NCI-H1694 treated with DMSO at 0.1 percent for 48 hours (cell line): ENCODE results near the gene IPO8.
"Not testable (repeated sequence)": the region's sequence is repeated elsewhere in the genome, so short reads cannot be mapped to it uniquely, and the experiment has no call there.

ENCODE experiments used
- DNase-seq: peaks from one replicate; lab custom pipeline; 2025; lab: John Stamatoyannopoulos, UW

Gene IPO8

GRCh38 chr12:30687265-30687986 lies 8.2 kb downstream of the IPO8 start:
- no peak for DNase-seq

DNA sequence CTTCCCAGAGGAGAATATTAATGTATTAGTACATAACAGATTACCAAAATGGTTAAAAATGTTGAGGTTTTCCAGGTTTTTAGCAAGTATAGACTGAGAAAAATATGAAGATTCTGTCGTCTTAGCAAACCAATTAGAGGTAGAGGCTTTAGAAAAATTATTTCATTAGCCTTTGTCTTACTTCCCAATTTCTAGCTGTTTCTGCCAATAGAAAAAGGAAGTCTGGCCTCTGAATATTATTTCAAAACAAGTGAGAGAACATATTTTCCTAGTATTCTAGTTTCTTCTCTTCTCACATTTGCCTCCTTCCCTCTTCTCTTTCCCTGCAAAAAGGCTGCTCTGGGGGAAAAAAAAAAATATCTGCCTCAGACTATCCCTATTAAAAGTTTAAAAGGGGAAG lies 16.4 kb downstream of the IPO8 start:
- DNase-seq = no peak

GRCh38 chr12:30678221-30678620 lies 17.4 kb downstream of the IPO8 start:
- DNase-seq = no peak

- DNase-seq = no peak
Observed at GRCh38 chr12:30661210-30661609, 34.5 kb downstream of the IPO8 start.

- no peak for DNase-seq
Observed at GRCh38 chr12:30652034-30652696, 43.5 kb downstream of the IPO8 start.

DNA sequence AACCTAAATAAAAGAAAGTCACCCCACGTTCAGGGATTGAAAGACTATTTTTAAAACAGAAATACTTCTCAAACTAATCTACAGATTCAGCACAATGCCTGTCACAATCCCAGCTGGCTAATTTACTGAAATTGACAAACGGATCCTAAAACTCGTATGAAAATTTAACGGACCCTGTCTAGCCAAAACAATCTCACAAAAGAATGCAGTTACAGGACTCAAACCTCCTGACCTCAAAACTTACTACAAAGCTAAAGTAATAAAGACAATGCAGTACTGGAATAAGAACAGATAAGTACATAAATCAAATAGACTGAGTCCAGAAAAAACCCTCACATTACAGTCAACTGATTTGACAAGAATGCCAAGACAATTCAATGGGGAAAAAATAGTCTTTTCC lies 48.8 kb downstream of the IPO8 start:
- no peak for DNase-seq

- DNase-seq = no peak
Observed at GRCh38 chr12:30643366-30643765, 52.3 kb downstream of the IPO8 start.

- DNase-seq = no peak
Observed at GRCh38 chr12:30640392-30640791, 55.3 kb downstream of the IPO8 start.

- no peak for DNase-seq
Observed at GRCh38 chr12:30635385-30635784, 60.3 kb downstream of the IPO8 start.

DNA sequence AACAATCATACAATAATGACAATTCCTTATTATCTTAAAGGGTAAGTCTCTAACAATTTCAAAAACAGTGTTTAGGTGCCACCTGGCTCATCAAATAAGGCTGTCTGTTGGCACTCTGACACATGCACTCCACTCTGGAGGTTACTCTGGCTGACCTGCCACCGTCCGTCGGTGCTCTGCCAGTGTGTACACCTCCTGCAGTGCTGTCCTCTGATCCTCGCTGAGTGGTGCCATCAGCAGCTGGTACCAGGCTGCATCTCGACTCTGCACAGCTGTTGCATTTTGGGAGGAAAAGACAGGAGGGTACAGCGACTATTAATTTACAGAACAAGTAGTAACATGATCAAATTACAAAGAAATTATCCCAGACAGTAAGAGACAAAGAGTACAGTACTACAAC lies 63.9 kb downstream of the IPO8 start:
- peak; percentile 82 for DNase-seq

GRCh38 chr12:30630979-30631285 lies 64.7 kb downstream of the IPO8 start:
- DNase-seq = no peak

DNA sequence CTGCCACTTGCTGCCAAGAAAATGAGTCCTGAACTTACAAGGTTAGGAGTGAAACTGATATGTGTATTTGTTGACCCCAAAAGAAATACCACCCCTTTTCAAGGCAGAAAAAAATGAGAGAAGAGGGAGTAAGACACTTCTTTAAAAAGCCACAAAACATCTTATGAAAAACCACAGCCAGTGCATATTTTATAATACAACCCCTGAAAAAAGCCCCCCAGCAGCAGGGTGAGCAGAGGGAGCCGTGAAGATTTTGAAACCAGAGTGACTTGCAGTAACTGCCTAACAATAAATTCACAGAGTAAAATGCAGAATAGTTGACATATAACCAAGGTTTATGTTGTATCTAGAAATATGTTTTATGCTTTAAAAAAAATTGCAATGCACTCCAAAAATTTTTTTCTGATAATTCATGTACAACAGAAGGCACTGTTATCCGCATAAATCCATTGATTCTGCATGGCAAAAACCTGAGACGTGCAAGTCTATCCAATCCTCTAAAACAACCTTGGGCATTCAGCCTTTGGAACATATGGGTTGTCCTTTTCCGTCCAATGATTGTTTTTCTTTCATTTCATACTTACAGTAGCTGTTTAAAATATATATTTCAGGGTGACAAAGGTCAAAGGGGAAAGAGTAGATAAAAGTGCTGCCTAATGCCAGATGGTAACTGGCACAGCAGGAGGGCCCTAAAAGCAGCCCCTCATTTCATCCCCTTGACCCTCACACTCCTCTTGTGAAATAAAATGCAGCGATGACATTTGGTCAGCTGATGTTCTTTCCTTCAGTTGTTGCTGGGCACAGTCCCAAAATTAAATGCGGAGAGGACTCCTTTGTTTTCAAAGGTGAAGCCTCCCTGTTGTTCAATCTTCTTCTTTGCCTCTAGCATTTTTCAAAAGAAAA lies 65.3 kb downstream of the IPO8 start:
- no peak for DNase-seq

- DNase-seq = no peak
Observed at GRCh38 chr12:30626847-30627246, 68.8 kb downstream of the IPO8 start.

GRCh38 chr12:30624009-30624408 lies 71.7 kb downstream of the IPO8 start:
- DNase-seq = no peak

DNA sequence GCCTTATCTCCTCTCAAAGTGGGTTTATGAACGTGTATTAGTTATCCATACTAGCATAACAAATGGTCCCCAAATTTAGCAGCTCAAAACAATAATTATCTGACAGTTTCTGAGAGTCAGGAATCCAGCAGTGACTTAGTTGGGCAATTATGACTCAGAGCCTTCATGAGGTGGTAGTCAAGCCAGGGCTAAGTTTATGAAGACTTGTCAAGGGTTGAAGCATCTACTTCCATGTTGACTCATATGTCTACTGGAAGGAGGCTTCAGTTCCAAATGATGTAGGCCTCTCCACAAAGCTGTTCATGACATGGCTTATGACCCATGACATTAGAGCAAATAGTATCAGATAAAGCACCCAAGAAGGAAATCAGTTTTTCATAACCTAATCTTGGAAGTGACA lies 73.2 kb downstream of the IPO8 start:
- no peak for DNase-seq

DNA sequence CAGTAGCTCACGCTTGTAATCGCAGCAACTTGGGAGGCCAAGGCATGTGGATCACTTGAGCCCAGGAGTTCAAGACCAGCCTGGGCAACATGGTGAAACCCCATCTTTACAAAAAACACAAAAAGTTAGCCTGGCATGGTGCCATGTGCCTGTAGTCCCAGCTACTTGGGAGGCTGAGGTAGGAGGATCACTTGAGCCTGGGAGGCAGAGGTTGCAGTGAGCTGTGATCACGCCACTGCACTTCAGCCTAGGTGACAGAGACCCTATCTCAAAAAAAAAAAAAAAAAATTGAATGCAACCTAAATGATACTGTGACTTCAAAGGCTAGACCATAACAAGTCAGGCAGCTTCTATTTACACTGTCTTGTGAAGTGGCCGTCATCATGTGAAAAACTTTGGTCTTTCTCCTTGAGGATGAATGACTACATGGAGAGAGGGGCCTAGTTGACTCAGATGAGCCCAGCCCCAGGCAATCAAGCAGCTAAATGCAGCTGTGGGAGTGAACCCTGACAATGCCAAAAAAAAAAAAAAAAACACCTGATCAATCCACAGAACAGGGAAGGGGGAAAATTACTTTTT lies 73.9 kb downstream of the IPO8 start:
- not testable (repeated sequence) for DNase-seq

DNA sequence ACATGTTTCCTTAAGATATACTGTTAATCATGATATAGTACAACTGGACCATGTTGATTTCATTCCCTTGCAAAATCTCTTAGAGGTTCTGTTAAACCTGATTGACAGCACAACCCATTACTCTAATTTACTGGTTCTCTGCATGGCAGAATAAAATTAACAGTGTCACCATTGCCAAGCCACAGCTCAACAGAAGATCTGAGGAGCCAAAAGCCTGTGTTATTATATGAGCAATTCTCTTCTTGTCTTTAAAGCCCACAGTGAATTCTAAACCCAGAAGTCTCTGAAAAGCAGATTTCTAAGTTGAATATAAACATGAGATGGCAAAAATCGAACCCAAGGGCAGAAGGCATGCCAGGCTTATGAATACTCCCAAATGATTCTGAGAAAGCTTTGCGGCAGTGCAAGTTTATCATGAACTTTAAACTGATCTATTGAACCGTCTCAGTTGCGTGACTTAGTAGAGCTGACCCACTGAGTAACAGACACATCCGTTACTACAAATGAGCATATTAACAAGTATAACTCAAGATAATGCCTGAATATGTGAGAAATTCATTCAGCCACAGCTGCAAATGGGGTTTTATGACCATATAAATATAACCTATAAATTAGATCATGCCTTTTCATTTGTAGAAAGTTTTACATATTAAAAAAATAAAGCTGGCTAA lies 78.2 kb downstream of the IPO8 start:
- no peak for DNase-seq

GRCh38 chr12:30614031-30614430 lies 81.6 kb downstream of the IPO8 start:
- DNase-seq = no peak

- no peak for DNase-seq
Observed at GRCh38 chr12:30613119-30613830, 82.4 kb downstream of the IPO8 start.

GRCh38 chr12:30610718-30611117 lies 85.0 kb downstream of the IPO8 start:
- DNase-seq = no peak

- not testable (repeated sequence) for DNase-seq
Observed at GRCh38 chr12:30609819-30610218, 85.8 kb downstream of the IPO8 start.
